Heart right ventricle (tissue), 16 donors: ENCODE results near the gene MSH2. TPM values are rescaled to one million over a fixed set of nuclear protein-coding genes. Genes with fewer than 3 reads are reported as not detected.

Source experiments
- ATAC-seq, 8 donors: fragments of 200-7000 bp; cut with Tn5 transposase; one replicate each; pipeline ENCODE4 v1.9.1; 2020; ENCODE audit warnings: mild to moderate bottlenecking in 8 of 8, moderate library complexity in 8 of 8, moderate number of reproducible peaks in 1 of 8
- DNase-seq, 2 donors: peaks; one replicate each; pipeline ENCODE4 v3.0.0-alpha.2; 2020
- H3K27ac ChIP-seq, 10 donors: fragments of 200-600 bp; sonication (generic) in 2 of 10; one replicate each; pipeline versions ENCODE4 v1.5.0 to v1.8.0; 2020 to 2022; ENCODE audit warnings: mild to moderate bottlenecking in 3 of 10
- H3K27me3 ChIP-seq, 7 donors: fragments of 200-600 bp; one replicate each; pipeline ENCODE4 v1.8.0; 2021 to 2022; ENCODE audit warnings: mild to moderate bottlenecking in 2 of 7
- H3K36me3 ChIP-seq, 9 donors: fragments of 200-600 bp; sonication (generic) in 1 of 9; one replicate each; pipeline versions ENCODE4 v1.5.0 to v1.8.0; 2020 to 2022; ENCODE audit warnings: mild to moderate bottlenecking in 2 of 9
- H3K4me1 ChIP-seq, 9 donors: fragments of 200-600 bp; sonication (generic) in 1 of 9; one replicate each; pipeline versions ENCODE4 v1.5.0 to v1.8.0; 2020 to 2022; ENCODE audit warnings: mild to moderate bottlenecking in 4 of 9
- H3K4me3 ChIP-seq, 10 donors: fragments of 200-600 bp; sonication (generic) in 2 of 10; one replicate each; pipeline versions ENCODE4 v1.5.0 to v1.8.0; 2020 to 2022; ENCODE audit warnings: mild to moderate bottlenecking in 7 of 10, moderate library complexity in 2 of 10
- H3K9me3 ChIP-seq, 11 donors: fragments of 200-600 bp in 10 of 11; sonication (generic) in 2 of 11; one replicate each; pipeline versions ENCODE4 v1.5.0 to v1.8.0; 2013 to 2022; ENCODE audit warnings: mild to moderate bottlenecking in 2 of 11, control low read depth in 1 of 11, moderate library complexity in 1 of 11
- CTCF ChIP-seq, 9 donors: fragments of 200-600 bp; sonication (generic) in 2 of 9; IDR thresholded peaks; one replicate each; pipeline versions ENCODE4 v1.5.0 to v1.8.0; 2021 to 2022; ENCODE audit warnings: antibody characterized with exemption in 9 of 9, mild to moderate bottlenecking in 5 of 9, moderate library complexity in 1 of 9
- WGBS, 2 donors: extraction: QIAGEN DNeasy Blood & Tissue Kit; methylation state at CpG; one replicate each; pipeline ENCODE4 v1.1.7; 2013; ENCODE audit warnings: inconsistent platforms in 1 of 2; 5-methylcytosine and 5-hydroxymethylcytosine counted together
- intact Hi-C, 10 donors: fragments of 100-400 bp; cut with DNase I; formaldehyde crosslinking; loops; one replicate each; pipeline versions ENCODE4 v1.11.1 to v1.14.2; 2022
- microRNA-seq, 2 donors: library from miRNA; unstranded; fragments of <30 nt; microRNA quantifications; one replicate each; pipeline ENCODE4 v1.2.0, GENCODE V29; 2021
- polyA plus RNA-seq, 2 donors: library from polyadenylated mRNA; stranded (reverse); fragments of 200-250 nt; gene quantifications; one replicate each; pipeline ENCODE4 v1.2.3, GENCODE V29; 2013
- total RNA-seq, 10 donors: library from RNA; stranded (reverse); fragmentation: NEBNext Ultra II Directional in 3 of 10; extraction: Animal tissue kit (Norgen Biotek cat#: 25700) in 3 of 10; gene quantifications; one replicate each; pipeline versions ENCODE4 v1.2.1 to v1.2.4, GENCODE V29; 2021 to 2023
- donor health status: Arrhythmogenic right ventricular cardiomyopathy.
- donor health status: ischemic (EF 13 %, LVEDD 7.1; RV severe dilation, severe dysfunction).
- donor health status: healthy with polysubstance abuse.
- donor health status: DM: no; HTN: yes; CAD: no.
- donor health status: DM: no; HTN: no; CAD: no.
- donor health status: ischemic (EF 25% LVEDD 6.9; RV normal size, moderate dysfunction).
- donor health status: ischemic (EF 25% LVEDD 5.7; RV mildly dilated, moderate dysfunction).
- donor health status: healthy.
- donor health status: DM: yes; HTN: yes; CAD: no.
- donor health status: Ischemic cardiomyopathy.
- donor health status: ischemic (EF 35%, LVEDD 5.7; RV mildly dilated, moderate dysfunction).
- donor health status: nonischemic (EF 11% LVEDD 7.7; RV severe dilation, severe dysfunction).
- donor health status: DM: yes; HTN: yes; CAD: no.
- donor health status: PGD.
- donor health status: ischemic (EF 29% LVEDD 5.4; RV normal size, mild dysfunction).
- donor health status: nonischemic (EF 23%, LVEDD 6.1; RV moderate dilation, normal function).

Gene MSH2
- total and polyA plus RNA-seq, 12 donors: 4.3 to 18.9 (median 15.9) TPM

GRCh38 chr2:47531378-47532042, 128.6 kb downstream of the MSH2 start:
- Histone ChIP-seq H3K27me3 (no peaks in the 10 kb centered on the region), H3K4me3 (no peak overlapping the region), H3K36me3 (no peaks in the 10 kb centered on the region), H3K4me1 (peaks cover 0 to 23% (median 5%) of the 10 kb centered on the region in 9 donors), H3K9me3 (no peaks in the 10 kb centered on the region), H3K27ac (no peak overlapping the region)
- intact Hi-C loops: loop anchor here in 2 of 10 donors (2.0 to 10.0 kb wide), 2 partner anchors 27 to 883 kb away; no protein-coding TSS in a partner anchor
- no peak for TF ChIP-seq CTCF (IDR thresholded peaks at IDR 0.05)
- ATAC-seq (peak in 6 of 8 donors; percentile 60 to 87 (median 78)), DNase-seq (peak in 1 of 2 donors; percentile 20)
- WGBS, 2 donors: 78 to 79% methylated on average over 5 of the region's 5 CpGs

Small RNAs within 50 kb of the gene (microRNA-seq; reads per million reads assigned to microRNA genes)
- 0 reads per million in 2 donors for gene MIR559

Other genes starting within 250 kb of the MSH2 start
- under 1 TPM in 2 of 10 donors, not detected in 8; 0.44 to 0.45 TPM for gene STPG4, start 247.8 kb upstream of the MSH2 start, total RNA-seq
- gene STPG4, start 247.8 kb upstream of the MSH2 start, polyA plus RNA-seq: under 1 TPM in 1 of 2 donors, not detected in 1; 0.06 TPM
- gene CALM2, start 226.6 kb upstream of the MSH2 start, total RNA-seq: 100 to 1,000 TPM; 364 to 750 (median 453) TPM
- 100 to 1,000 TPM; 362 to 367 TPM for gene CALM2, start 226.6 kb upstream of the MSH2 start, polyA plus RNA-seq
- 1 to 10 TPM in 2 of 10 donors, under 1 TPM in 5, not detected in 3; 0.16 to 2.9 (median 0.46) TPM for gene EPCAM, start 33.8 kb upstream of the MSH2 start, total RNA-seq
- gene EPCAM, start 33.8 kb upstream of the MSH2 start, polyA plus RNA-seq: under 1 TPM; 0.07 to 0.15 TPM
- gene KCNK12, start 167.8 kb downstream of the MSH2 start, total RNA-seq: under 1 TPM in 8 of 10 donors, not detected in 2; 0.04 to 0.76 (median 0.10) TPM
- gene KCNK12, start 167.8 kb downstream of the MSH2 start, polyA plus RNA-seq: under 1 TPM; 0.01 to 0.07 TPM